IPS-15b (cell line): Measurements from ENCODE around the gene OAS1.

Experiments used
- H3K27me3 ChIP-seq: one replicate; pipeline ENCODE4 v1.6.1; 2013; ENCODE audit warnings: low read length; ENCODE audit not compliant: control insufficient read depth, insufficient read depth
- H3K36me3 ChIP-seq: one replicate; pipeline ENCODE4 v1.6.1; 2013; ENCODE audit warnings: low read length; ENCODE audit not compliant: control insufficient read depth, insufficient read depth
- H3K4me1 ChIP-seq: one replicate; pipeline ENCODE4 v1.6.1; 2013; ENCODE audit warnings: mild to moderate bottlenecking, low read length; ENCODE audit not compliant: control insufficient read depth, insufficient read depth
- H3K4me3 ChIP-seq: one replicate; pipeline ENCODE4 v1.5.1; 2013; ENCODE audit warnings: low read depth, low read length
- H3K9ac ChIP-seq: one replicate; pipeline ENCODE4 v1.6.1; 2013; ENCODE audit warnings: low read depth, mild to moderate bottlenecking, low read length
- H3K9me3 ChIP-seq: one replicate; pipeline ENCODE4 v1.6.1; 2013; ENCODE audit warnings: mild to moderate bottlenecking, low read length; ENCODE audit not compliant: control insufficient read depth, insufficient read depth

OAS1 gene

GRCh38 chr12:112906712-112907414, at the start of gene OAS1:
Gene OAS1, plus strand, starts transcription at chr12:112906962. Its CDS starts 78 bp downstream, at chr12:112907040.
- Histone ChIP-seq H3K27me3 (no peaks in the 10 kb centered on the region), H3K9ac (no peak within 1 kb of the TSS), H3K9me3 (no peaks in the 10 kb centered on the region), H3K4me1 (no peaks in the 10 kb centered on the region), H3K36me3 (no peaks in the 10 kb centered on the region), H3K4me3 (no peak within 1 kb of the TSS)

GRCh38 chr12:112859291-112859690, 47.5 kb upstream of the OAS1 start:
- Histone ChIP-seq H3K36me3 (no peaks in the 10 kb centered on the region), H3K27me3 (no peaks in the 10 kb centered on the region)

GRCh38 chr12:112860181-112860580, 46.6 kb upstream of the OAS1 start:
- peaks cover 5% of the 10 kb centered on the region for H3K4me1 ChIP-seq
- no peak overlapping the region for H3K4me3 ChIP-seq
- no peaks in the 10 kb centered on the region for H3K36me3 ChIP-seq
- no peak overlapping the region for H3K9ac ChIP-seq
- no peaks in the 10 kb centered on the region for H3K27me3 ChIP-seq
- no peaks in the 10 kb centered on the region for H3K9me3 ChIP-seq

More at GRCh38 chr12:112859291-112859690, 47.5 kb upstream of the OAS1 start:
- Histone ChIP-seq H3K4me1 (peaks cover 5% of the 10 kb centered on the region), H3K9ac (no peak overlapping the region), H3K9me3 (no peaks in the 10 kb centered on the region), H3K4me3 (no peak overlapping the region)

- H3K36me3 ChIP-seq: no peaks in the 10 kb centered on the region
- no peaks in the 10 kb centered on the region for H3K4me1 ChIP-seq
- H3K27me3 ChIP-seq: no peaks in the 10 kb centered on the region
- H3K9me3 ChIP-seq: no peaks in the 10 kb centered on the region
- no peak overlapping the region for H3K9ac ChIP-seq
- H3K4me3 ChIP-seq: no peak overlapping the region
Measured at GRCh38 chr12:112861284-112861683, 45.5 kb upstream of the OAS1 start.

GRCh38 chr12:112862636-112863290, 44.0 kb upstream of the OAS1 start:
- Histone ChIP-seq H3K27me3 (no peaks in the 10 kb centered on the region), H3K36me3 (no peaks in the 10 kb centered on the region), H3K4me3 (no peak overlapping the region), H3K9me3 (no peaks in the 10 kb centered on the region), H3K9ac (no peak overlapping the region), H3K4me1 (no peaks in the 10 kb centered on the region)

GRCh38 chr12:112868459-112869041, 38.2 kb upstream of the OAS1 start:
- no peak overlapping the region for H3K4me3 ChIP-seq
- no peak overlapping the region for H3K9ac ChIP-seq
- no peaks in the 10 kb centered on the region for H3K36me3 ChIP-seq
- H3K9me3 ChIP-seq: no peaks in the 10 kb centered on the region
- no peaks in the 10 kb centered on the region for H3K4me1 ChIP-seq
- H3K27me3 ChIP-seq: no peaks in the 10 kb centered on the region

GRCh38 chr12:112869091-112869490, 37.7 kb upstream of the OAS1 start:
- Histone ChIP-seq H3K4me3 (no peak overlapping the region), H3K9ac (no peak overlapping the region), H3K27me3 (no peaks in the 10 kb centered on the region), H3K9me3 (no peaks in the 10 kb centered on the region), H3K4me1 (no peaks in the 10 kb centered on the region), H3K36me3 (no peaks in the 10 kb centered on the region)

- H3K4me3 ChIP-seq: no peak overlapping the region
- H3K9ac ChIP-seq: no peak overlapping the region
- H3K27me3 ChIP-seq: no peaks in the 10 kb centered on the region
- H3K9me3 ChIP-seq: no peaks in the 10 kb centered on the region
- no peaks in the 10 kb centered on the region for H3K36me3 ChIP-seq
- H3K4me1 ChIP-seq: no peaks in the 10 kb centered on the region
Measured at GRCh38 chr12:112869778-112870177, 37.0 kb upstream of the OAS1 start.

GRCh38 chr12:112870267-112870980, 36.3 kb upstream of the OAS1 start:
- H3K9me3 ChIP-seq: no peaks in the 10 kb centered on the region
- H3K36me3 ChIP-seq: no peaks in the 10 kb centered on the region
- H3K4me3 ChIP-seq: no peak overlapping the region
- H3K27me3 ChIP-seq: no peaks in the 10 kb centered on the region
- H3K9ac ChIP-seq: no peak overlapping the region
- H3K4me1 ChIP-seq: no peaks in the 10 kb centered on the region

GRCh38 chr12:112875608-112876007, 31.2 kb upstream of the OAS1 start:
- Histone ChIP-seq H3K4me1 (no peaks in the 10 kb centered on the region), H3K4me3 (no peak overlapping the region), H3K36me3 (no peaks in the 10 kb centered on the region), H3K27me3 (no peaks in the 10 kb centered on the region), H3K9me3 (no peaks in the 10 kb centered on the region), H3K9ac (no peak overlapping the region)

- H3K9ac ChIP-seq: no peak overlapping the region
- H3K4me3 ChIP-seq: no peak overlapping the region
- no peaks in the 10 kb centered on the region for H3K27me3 ChIP-seq
- H3K9me3 ChIP-seq: no peaks in the 10 kb centered on the region
- H3K36me3 ChIP-seq: no peaks in the 10 kb centered on the region
- no peaks in the 10 kb centered on the region for H3K4me1 ChIP-seq
Measured at GRCh38 chr12:112876506-112876905, 30.3 kb upstream of the OAS1 start.
